HG03575 (cell line): ENCODE data around the gene PSENEN.

Source experiments
- ATAC-seq: cut with Tn5 transposase; IDR thresholded peaks from one replicate; pipeline ENCODE4 v1.9.1; 2021; ENCODE audit not compliant: unreplicated experiment, insufficient number of reproducible peaks, low FRiP score; ENCODE audit errors: extremely low read depth

PSENEN gene

GRCh38 chr19:35745328-35746086 lies at the start of gene PSENEN, which contains the start of gene U2AF1L4:
Gene PSENEN (plus strand): TSS chr19:35745651. CDS start chr19:35745931, 280 bp downstream.
Gene U2AF1L4 (minus strand): TSS chr19:35745418. CDS start chr19:35745391, 27 bp downstream.
- no peak for ATAC-seq

GRCh38 chr19:35695895-35696422 lies 49.5 kb upstream of the PSENEN start:
- no peak for ATAC-seq

- ATAC-seq = no peak
These were observed 48.6 kb upstream of the PSENEN start for GRCh38 chr19:35696835-35697234.

DNA sequence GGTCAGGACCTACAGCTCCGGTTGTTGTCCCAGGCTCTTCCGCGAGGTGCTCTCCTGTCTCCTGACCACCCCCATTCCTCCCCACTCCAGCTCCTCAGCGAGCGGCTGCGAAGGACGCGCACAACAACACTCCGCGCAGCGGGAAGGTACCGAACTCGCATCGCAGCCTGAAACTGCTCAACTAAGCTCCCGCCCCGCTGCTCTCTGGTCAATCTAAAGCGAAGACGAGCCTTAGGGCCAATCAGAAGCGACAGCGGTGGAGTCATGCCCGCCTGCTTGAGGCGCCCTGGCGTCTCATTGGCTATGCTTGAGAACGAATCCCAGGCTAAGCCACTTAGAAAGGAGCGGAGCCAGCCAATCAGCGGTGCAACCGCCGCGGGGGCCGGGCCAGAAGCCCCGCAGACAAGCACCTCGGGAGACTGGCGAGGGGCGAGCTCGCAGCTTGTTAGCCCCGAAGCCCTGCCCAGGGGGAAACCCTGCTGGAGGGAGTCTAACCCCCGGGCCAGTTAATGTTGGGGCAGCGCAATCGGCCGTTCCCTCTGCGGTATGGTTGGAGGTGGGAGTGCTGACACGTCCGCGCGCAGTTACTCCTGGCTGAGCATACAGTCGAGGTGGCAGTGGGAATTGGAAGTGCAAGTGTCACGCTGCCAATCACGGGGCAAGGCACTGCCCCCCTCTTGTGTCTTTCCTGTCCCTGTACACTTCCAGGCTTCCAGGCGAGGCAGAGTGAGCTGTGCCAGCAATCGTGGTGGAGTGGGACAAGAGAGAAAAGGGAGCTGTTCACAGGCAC lies 43.0 kb upstream of the PSENEN start:
- peak; percentile 39 for ATAC-seq

DNA sequence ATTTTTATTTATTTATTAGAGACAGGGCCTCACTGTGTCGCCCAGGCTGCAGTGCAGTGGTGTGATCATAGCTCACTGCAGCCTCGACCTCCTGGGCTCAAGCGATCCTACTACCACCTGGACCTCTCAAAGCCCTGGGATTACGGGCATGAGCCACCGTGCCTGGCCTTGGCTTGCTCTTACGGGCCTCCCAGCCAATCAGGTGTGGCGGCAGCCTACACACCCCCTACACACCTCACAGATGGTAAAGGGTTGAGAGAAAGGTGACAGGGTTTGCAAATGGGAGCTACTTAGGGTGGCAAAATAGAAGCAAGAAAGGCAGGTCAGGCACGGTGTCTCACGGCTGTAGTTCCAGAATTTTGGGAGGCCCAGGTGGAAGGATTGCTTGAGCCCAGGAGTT lies 42.1 kb upstream of the PSENEN start:
- ATAC-seq = no peak

DNA sequence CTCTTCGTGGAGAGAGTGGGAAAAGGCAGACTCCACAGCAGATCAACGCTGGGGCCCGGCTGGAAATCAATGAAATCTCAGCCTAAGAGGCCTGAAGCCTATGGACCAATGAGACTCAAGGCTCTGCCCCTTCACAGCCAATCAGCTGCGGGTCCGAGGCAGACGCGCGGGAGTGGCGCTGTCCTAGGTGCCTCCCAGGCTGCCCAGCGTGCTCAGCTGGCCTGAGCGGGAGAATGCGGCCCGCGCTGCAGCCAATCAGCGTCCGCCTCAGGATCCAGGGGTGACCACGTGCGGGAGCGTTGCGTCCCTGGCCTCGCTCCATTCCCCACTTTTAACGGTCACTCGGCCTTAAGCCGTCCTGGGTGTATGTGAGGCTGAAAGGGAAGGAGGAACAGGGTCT lies 41.2 kb upstream of the PSENEN start, which contains the start of gene ZBTB32:
TSS of gene ZBTB32 (plus strand) at position 341 of the 400 bp plus-strand sequence. CDS start 10,069 bp downstream, outside the sequence.
- no peak for ATAC-seq

- ATAC-seq = no peak
These were observed 37.1 kb upstream of the PSENEN start for GRCh38 chr19:35708391-35708790.

GRCh38 chr19:35710784-35711723 lies 34.4 kb upstream of the PSENEN start:
- no peak for ATAC-seq

GRCh38 chr19:35712567-35713505 lies 32.6 kb upstream of the PSENEN start:
- ATAC-seq = no peak

DNA sequence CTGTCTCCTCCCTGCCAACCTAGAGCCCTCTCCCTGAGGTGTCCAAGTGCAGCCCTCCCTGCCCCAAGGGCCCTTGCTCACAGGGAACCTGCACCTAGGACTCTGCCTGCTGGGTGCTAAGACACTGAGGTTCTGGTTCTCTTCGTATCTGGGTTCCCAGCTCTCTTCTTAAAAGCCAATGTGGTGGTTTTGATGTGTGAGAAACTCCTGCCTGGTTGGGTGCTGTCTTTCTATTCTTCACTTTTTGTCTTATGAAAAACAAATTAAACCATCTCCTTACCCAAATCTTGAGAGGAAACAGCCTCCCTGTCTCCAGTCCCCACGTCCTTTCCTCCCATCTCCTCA lies 32.0 kb upstream of the PSENEN start:
- ATAC-seq = no peak

- no peak for ATAC-seq
These were observed 31.5 kb upstream of the PSENEN start for GRCh38 chr19:35713904-35714495.

- ATAC-seq = no peak
These were observed 30.7 kb upstream of the PSENEN start for GRCh38 chr19:35714601-35715354.

DNA sequence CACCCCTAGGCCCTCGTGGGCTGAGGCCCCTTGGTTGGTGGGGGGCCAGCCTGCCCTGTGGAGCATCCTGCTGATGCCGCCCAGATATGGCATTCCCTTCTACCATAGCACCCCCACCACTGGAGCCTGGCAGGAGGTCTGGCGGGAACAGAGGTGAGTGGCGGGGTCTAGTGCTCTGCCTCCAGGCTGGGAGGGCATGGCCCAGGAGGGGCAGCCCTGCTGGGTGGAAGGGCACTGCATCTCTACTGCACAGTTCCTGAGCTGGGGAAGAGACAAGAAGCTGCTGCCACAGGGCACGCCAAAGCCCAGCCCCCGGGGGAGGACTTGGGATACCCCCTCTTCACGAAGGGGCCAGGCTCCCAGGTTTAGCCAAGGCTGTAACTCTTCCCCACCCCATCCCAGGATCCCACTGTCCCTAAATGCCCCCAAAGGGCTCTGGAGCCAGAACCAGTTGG lies 30.1 kb upstream of the PSENEN start:
- no peak for ATAC-seq

GRCh38 chr19:35715981-35716800 lies 29.3 kb upstream of the PSENEN start:
- no peak for ATAC-seq

DNA sequence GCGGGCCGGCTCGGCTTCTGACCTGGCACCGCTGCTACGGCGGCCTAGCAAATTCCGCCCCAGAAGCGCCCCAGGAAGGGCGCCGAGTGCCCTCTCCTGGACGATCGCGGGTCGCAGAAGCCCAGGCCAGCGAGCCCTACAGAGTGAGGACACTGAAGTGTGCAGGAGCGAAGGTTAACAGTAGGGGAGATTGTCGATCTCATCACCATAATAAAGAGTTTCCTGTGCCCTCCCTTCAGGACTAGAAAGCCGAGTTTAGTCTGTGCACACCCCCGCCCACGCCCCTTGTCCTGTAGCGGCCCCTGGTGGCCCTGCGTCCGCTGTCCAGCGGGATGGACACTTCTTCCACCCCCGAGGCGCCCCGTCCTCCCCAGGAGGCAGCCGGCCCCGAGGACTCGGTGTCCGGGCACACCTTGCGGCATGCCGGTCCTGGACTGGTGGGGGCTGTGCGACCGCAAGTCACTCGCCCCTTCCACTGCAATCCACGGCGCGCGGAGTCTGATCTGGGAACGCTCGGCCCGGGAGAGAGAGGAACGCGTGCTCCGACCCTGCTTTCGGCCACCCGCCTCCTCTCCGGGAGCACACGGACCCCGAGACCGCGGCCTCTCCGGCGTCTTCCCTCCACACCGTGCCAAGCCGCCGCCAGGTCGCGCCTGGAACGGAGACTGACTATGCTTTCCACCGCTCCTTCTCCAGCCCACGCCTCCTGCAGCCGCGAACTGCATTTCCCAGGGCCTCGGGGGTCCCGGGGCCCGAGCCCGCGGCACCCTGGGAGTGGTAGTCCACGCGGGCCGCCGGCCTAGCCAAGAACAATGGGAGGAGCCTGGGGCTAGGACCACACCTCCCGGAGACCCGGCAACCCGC lies 28.4 kb upstream of the PSENEN start:
- ATAC-seq = no peak
